ENCODE data around the gene SLC25A20.

DNA sequence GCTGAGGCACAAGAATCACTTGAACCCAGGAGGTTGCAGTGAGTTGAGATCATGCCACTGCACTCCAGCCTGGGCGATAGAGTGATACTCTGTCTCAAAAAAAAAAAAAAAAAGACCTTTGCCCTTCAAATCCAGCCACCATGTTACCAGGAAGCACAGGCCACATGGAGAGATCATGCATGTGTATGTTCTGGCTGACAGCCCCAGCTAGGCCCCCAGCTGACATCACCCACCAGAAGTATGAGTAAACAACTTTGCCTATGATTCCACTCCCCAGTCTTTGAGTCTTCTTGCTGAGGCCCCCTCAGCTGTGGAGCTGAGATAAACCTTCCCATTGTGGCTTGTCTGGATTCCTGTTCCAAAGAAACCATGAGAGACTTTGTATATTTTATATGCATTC, 16.6 kb upstream of the SLC25A20 start:
- TF ChIP-seq, protein P1, sequence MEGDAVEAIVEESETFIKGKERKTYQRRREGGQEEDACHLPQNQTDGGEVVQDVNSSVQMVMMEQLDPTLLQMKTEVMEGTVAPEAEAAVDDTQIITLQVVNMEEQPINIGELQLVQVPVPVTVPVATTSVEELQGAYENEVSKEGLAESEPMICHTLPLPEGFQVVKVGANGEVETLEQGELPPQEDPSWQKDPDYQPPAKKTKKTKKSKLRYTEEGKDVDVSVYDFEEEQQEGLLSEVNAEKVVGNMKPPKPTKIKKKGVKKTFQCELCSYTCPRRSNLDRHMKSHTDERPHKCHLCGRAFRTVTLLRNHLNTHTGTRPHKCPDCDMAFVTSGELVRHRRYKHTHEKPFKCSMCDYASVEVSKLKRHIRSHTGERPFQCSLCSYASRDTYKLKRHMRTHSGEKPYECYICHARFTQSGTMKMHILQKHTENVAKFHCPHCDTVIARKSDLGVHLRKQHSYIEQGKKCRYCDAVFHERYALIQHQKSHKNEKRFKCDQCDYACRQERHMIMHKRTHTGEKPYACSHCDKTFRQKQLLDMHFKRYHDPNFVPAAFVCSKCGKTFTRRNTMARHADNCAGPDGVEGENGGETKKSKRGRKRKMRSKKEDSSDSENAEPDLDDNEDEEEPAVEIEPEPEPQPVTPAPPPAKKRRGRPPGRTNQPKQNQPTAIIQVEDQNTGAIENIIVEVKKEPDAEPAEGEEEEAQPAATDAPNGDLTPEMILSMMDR (conservative IDR thresholded peaks at IDR 0.05; ENCODE audit: low read depth, low read length): no peak
- TF ChIP-seq EZH2 (IDR thresholded peaks at IDR 0.05; ENCODE audit: low read length, unreplicated experiment) (no peak), EZH2phosphoT487 (IDR thresholded peaks at IDR 0.05; ENCODE audit: borderline replicate concordance, low read length) (no peak)

Measured in PC-3 (cell line).